GM10266 (cell line): ENCODE results near the gene NAP1L4.

Experiments used
- DNase-seq: peaks from one replicate; pipeline ENCODE4 v3.0.0; 2012; ENCODE audit errors: extremely low spot score
- TF ChIP-seq, protein P1 (sequence below): IDR thresholded peaks from 2 replicates; pipeline ENCODE4 v1.5.1; 2012; ENCODE audit warnings: mild to moderate bottlenecking, low read depth; ENCODE audit not compliant: control insufficient read depth, insufficient read depth; ENCODE audit errors: missing control alignments

NAP1L4 gene

GRCh38 chr11:2913776-2914175, 78.4 kb downstream of the NAP1L4 start:
- no peak for DNase-seq
- TF ChIP-seq, protein P1, sequence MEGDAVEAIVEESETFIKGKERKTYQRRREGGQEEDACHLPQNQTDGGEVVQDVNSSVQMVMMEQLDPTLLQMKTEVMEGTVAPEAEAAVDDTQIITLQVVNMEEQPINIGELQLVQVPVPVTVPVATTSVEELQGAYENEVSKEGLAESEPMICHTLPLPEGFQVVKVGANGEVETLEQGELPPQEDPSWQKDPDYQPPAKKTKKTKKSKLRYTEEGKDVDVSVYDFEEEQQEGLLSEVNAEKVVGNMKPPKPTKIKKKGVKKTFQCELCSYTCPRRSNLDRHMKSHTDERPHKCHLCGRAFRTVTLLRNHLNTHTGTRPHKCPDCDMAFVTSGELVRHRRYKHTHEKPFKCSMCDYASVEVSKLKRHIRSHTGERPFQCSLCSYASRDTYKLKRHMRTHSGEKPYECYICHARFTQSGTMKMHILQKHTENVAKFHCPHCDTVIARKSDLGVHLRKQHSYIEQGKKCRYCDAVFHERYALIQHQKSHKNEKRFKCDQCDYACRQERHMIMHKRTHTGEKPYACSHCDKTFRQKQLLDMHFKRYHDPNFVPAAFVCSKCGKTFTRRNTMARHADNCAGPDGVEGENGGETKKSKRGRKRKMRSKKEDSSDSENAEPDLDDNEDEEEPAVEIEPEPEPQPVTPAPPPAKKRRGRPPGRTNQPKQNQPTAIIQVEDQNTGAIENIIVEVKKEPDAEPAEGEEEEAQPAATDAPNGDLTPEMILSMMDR = no peak

GRCh38 chr11:2913019-2913431, 79.1 kb downstream of the NAP1L4 start:
- TF ChIP-seq, protein P1 = no peak
- DNase-seq = no peak

- DNase-seq = no peak
- TF ChIP-seq, protein P1 = no peak
These were observed 79.6 kb downstream of the NAP1L4 start for GRCh38 chr11:2912498-2912897.

- TF ChIP-seq, protein P1 = no peak
- DNase-seq = no peak
These were observed 80.2 kb downstream of the NAP1L4 start for GRCh38 chr11:2911785-2912391.

- TF ChIP-seq, protein P1 = no peak
- DNase-seq = no peak
These were observed 80.9 kb downstream of the NAP1L4 start for GRCh38 chr11:2911088-2911784.

- TF ChIP-seq, protein P1 = no peak
- no peak for DNase-seq
These were observed 81.7 kb downstream of the NAP1L4 start for GRCh38 chr11:2910401-2910955.

DNA sequence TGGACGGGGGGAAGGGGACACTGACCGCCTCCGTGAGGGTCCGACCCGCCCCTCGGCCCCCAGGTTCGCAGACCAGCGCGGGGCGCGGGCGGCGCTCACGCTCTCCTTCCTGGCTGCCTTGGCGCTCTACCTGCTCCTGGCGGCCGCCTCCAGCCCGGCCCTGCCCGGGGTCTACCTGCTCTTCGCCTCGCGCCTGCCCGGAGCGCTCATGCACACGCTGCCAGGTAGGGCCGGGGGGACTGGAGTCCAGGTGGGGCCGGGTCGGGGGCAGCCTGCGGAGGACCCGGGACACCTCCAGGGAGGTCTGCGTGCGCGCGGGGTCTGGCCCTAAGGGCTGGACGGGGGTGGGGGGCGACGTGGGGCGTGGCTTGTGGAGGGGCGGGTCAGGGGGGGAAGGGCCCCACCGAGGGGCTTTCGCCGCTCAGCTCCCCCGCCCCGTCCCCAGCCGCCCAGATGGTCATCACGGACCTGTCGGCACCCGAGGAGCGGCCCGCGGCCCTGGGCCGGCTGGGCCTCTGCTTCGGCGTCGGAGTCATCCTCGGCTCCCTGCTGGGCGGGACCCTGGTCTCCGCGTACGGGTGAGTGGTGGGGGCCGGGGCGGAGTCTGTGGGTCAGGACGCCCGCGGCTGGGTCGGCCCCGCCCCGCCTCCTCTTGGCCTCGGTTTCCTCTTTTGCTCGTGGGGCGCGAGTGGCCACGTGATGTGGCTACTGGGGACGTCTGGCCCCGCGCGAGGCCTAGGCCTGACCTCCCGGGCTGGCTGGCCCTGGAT, 82.8 kb downstream of the NAP1L4 start:
- TF ChIP-seq, protein P1 = no peak
- no peak for DNase-seq
